Measurements from ENCODE around the gene SYT11. TPM values are rescaled to one million over a fixed set of nuclear protein-coding genes. Genes with fewer than 3 reads are reported as not detected.

Gene SYT11
- total RNA-seq, 1 donor from 2014 or later = 10.4 TPM

DNA sequence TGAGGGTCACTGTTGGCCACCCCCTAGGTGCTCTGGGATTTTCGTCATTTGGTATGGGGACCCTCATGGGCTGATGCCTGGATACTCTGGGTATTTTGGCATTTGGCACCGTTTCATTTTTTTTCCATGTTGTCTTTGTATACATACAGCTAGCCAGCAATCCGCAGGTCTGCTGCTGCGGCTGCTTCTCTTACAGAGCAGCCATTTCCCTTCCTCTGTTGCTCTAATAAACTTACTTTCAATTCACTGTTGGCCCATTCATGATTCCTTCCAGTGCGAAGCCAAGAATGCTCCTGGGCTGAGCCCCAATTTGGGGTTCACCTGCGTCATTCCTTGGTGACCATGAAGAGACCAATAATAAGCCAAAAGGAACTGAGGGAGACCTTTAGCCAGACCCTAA, 23.8 kb upstream of the SYT11 start:
- no peaks in the 10 kb centered on the region for H3K4me1 ChIP-seq (ENCODE audit: control insufficient read depth in 3 of 3, insufficient read depth in 3 of 3, low read length in 3 of 3)
- H3K9ac ChIP-seq (ENCODE audit: low read depth in 1 of 3, low read length in 3 of 3) = no peak overlapping the region
- H3K4me3 ChIP-seq (ENCODE audit: low read length in 3 of 3) = no peak overlapping the region
- H3K36me3 ChIP-seq (ENCODE audit: control insufficient read depth in 3 of 3, insufficient read depth in 3 of 3, low read length in 3 of 3) = no peaks in the 10 kb centered on the region
- H3K27me3 ChIP-seq (ENCODE audit: control insufficient read depth in 3 of 3, insufficient read depth in 3 of 3, low read length in 3 of 3) = no peaks in the 10 kb centered on the region
- H3K27ac ChIP-seq (ENCODE audit: low read depth, low read length) = no peak overlapping the region
- no peaks in the 10 kb centered on the region for H3K9me3 ChIP-seq (ENCODE audit: control insufficient read depth in 3 of 3, low read length in 3 of 3)

DNA sequence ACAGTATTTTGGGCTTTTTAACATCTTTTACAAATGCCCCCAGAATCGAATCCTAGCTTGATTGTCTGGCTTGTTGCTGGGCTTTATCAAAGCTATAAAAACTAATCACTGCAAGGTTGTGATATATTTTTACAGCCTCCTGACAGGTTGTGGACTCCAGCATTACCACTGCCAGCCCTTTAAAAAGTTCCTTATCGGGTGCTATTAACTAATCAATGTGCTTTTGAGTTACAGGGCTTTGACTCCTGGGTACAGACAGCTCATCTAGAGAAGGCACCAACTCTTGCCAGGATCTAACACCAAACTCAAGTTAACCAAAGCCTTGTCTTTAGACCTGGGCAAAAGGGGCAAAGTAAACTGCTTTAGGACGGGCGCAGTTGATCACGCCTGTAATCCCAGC, 19.0 kb upstream of the SYT11 start:
- Histone ChIP-seq H3K9ac (ENCODE audit: low read depth in 1 of 3, low read length in 3 of 3) (no peak overlapping the region), H3K4me3 (ENCODE audit: low read length in 3 of 3) (no peak overlapping the region), H3K27ac (ENCODE audit: low read depth, low read length) (no peak overlapping the region), H3K4me1 (ENCODE audit: control insufficient read depth in 3 of 3, insufficient read depth in 3 of 3, low read length in 3 of 3) (peaks cover 2 to 7% (median 2%) of the 10 kb centered on the region in 3 donors), H3K36me3 (ENCODE audit: control insufficient read depth in 3 of 3, insufficient read depth in 3 of 3, low read length in 3 of 3) (peaks cover 3 to 7% (median 5%) of the 10 kb centered on the region in 3 donors), H3K9me3 (ENCODE audit: control insufficient read depth in 3 of 3, low read length in 3 of 3) (no peaks in the 10 kb centered on the region), H3K27me3 (ENCODE audit: control insufficient read depth in 3 of 3, insufficient read depth in 3 of 3, low read length in 3 of 3) (no peaks in the 10 kb centered on the region)

DNA sequence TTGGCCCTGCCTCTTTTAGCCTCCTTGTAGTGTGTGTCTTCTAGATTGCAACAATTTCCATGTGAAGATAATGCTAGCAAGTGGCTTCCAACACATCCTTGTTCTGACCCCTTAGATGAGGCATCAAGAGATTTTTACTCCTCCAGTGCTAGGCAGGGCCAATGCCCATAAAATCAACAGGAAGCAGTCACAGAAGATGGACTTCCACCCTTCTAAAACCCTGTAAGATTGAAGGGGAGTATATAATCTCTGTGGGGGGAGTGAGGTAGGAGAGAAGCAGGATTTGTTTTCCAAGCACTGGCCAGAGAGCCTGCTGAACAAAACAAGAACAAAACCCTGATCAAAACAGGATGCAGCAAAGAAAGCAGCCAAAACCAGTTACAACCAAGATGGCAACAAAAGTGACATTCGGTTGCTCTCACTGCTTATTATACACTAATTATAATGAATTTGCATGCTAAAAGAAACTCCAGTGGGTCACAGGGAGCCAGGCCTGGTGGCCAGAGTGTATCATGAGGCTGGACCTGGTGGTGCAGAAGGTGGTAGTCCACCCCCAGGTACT, 14.4 kb upstream of the SYT11 start:
- peaks cover 2 to 7% (median 2%) of the 10 kb centered on the region in 3 donors for H3K4me1 ChIP-seq (ENCODE audit: control insufficient read depth in 3 of 3, insufficient read depth in 3 of 3, low read length in 3 of 3)
- H3K9ac ChIP-seq (ENCODE audit: low read depth in 1 of 3, low read length in 3 of 3) = no peak overlapping the region
- no peaks in the 10 kb centered on the region for H3K27me3 ChIP-seq (ENCODE audit: control insufficient read depth in 3 of 3, insufficient read depth in 3 of 3, low read length in 3 of 3)
- no peaks in the 10 kb centered on the region for H3K9me3 ChIP-seq (ENCODE audit: control insufficient read depth in 3 of 3, low read length in 3 of 3)
- no peak overlapping the region for H3K4me3 ChIP-seq (ENCODE audit: low read length in 3 of 3)
- H3K27ac ChIP-seq (ENCODE audit: low read depth, low read length) = no peak overlapping the region
- peaks cover 3 to 12% (median 8%) of the 10 kb centered on the region in 3 donors for H3K36me3 ChIP-seq (ENCODE audit: control insufficient read depth in 3 of 3, insufficient read depth in 3 of 3, low read length in 3 of 3)

GRCh38 chr1:155847823-155848529, 11.4 kb upstream of the SYT11 start:
- peaks cover 7 to 22% (median 21%) of the 10 kb centered on the region in 3 donors for H3K36me3 ChIP-seq (ENCODE audit: control insufficient read depth in 3 of 3, insufficient read depth in 3 of 3, low read length in 3 of 3)
- H3K4me1 ChIP-seq (ENCODE audit: control insufficient read depth in 3 of 3, insufficient read depth in 3 of 3, low read length in 3 of 3) = peaks cover 4 to 7% (median 5%) of the 10 kb centered on the region in 3 donors

DNA sequence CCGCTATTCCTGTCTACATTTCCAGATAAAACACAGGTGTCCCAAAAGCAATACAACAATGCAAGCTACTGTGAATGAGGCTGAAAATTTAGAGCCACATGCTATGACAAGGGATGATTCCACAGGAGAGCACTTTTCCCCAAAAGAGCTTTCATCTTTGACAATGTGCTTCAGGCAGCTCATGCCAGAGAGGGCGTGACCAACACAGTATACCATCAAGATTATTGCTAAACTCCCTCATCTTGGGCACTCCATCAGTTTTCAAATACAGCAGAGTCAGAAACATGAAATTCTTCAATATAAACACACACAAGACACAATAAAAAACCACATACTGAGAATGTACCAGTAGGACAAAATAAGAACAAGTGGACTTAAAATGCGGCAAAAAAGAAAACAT, 9.0 kb upstream of the SYT11 start:
- H3K4me3 ChIP-seq (ENCODE audit: low read length in 3 of 3) = no peak overlapping the region
- H3K9me3 ChIP-seq (ENCODE audit: control insufficient read depth in 3 of 3, low read length in 3 of 3) = no peaks in the 10 kb centered on the region
- no peak overlapping the region for H3K9ac ChIP-seq (ENCODE audit: low read depth in 1 of 3, low read length in 3 of 3)
- H3K27me3 ChIP-seq (ENCODE audit: control insufficient read depth in 3 of 3, insufficient read depth in 3 of 3, low read length in 3 of 3) = no peaks in the 10 kb centered on the region
- H3K4me1 ChIP-seq (ENCODE audit: control insufficient read depth in 3 of 3, insufficient read depth in 3 of 3, low read length in 3 of 3) = peaks cover 0 to 3% (median 2%) of the 10 kb centered on the region in 3 donors
- H3K36me3 ChIP-seq (ENCODE audit: control insufficient read depth in 3 of 3, insufficient read depth in 3 of 3, low read length in 3 of 3) = peaks cover 11 to 37% (median 28%) of the 10 kb centered on the region in 3 donors
- no peak overlapping the region for H3K27ac ChIP-seq (ENCODE audit: low read depth, low read length)

More at GRCh38 chr1:155847823-155848529, 11.4 kb upstream of the SYT11 start:
- H3K27me3 ChIP-seq (ENCODE audit: control insufficient read depth in 3 of 3, insufficient read depth in 3 of 3, low read length in 3 of 3) = no peaks in the 10 kb centered on the region
- H3K9me3 ChIP-seq (ENCODE audit: control insufficient read depth in 3 of 3, low read length in 3 of 3) = no peaks in the 10 kb centered on the region
- H3K9ac ChIP-seq (ENCODE audit: low read depth in 1 of 3, low read length in 3 of 3) = no peak overlapping the region
- no peak overlapping the region for H3K4me3 ChIP-seq (ENCODE audit: low read length in 3 of 3)
- no peak overlapping the region for H3K27ac ChIP-seq (ENCODE audit: low read depth, low read length)

DNA sequence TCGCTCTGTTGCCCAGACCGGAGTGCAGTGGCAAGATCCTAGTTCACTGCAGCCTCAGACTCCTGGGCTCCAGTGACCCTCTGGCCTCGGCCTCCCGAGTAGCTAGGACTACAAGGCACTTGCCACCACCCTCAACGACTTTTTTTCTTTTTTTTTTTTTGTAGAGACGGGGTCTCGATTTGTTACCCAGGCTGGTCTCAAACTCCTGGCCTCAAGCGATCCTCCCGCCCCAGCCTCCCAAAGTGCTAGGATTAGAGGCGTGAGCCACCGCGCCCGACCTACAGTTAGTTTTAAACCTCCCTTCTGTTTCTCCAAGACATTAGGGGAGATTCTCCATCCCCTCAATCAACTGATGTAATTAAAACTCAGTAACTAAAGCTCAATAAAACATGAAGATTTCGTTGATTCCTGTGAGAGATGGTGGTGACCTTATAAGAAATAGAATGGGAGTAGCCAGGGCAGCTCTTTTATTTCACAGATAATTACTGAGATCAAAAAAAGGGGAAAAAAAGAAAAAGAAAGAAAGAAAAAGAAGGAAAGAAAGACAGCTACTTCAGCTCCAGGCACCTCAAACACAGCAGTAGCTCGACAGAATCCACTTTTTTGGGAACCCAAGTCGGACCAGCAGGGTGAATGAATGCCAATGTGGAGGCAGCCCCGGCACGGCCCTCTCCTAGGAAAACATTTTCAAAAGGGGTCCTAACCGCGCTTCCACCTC, 3.0 kb upstream of the SYT11 start:
- peak overlapping the region; percentile 86 to 97 (median 97) for H3K9ac ChIP-seq (ENCODE audit: low read depth in 1 of 3, low read length in 3 of 3)
- no peaks in the 10 kb centered on the region for H3K27me3 ChIP-seq (ENCODE audit: control insufficient read depth in 3 of 3, insufficient read depth in 3 of 3, low read length in 3 of 3)
- no peaks in the 10 kb centered on the region for H3K9me3 ChIP-seq (ENCODE audit: control insufficient read depth in 3 of 3, low read length in 3 of 3)
- H3K36me3 ChIP-seq (ENCODE audit: control insufficient read depth in 3 of 3, insufficient read depth in 3 of 3, low read length in 3 of 3) = peaks cover 12 to 30% (median 19%) of the 10 kb centered on the region in 3 donors
- H3K4me1 ChIP-seq (ENCODE audit: control insufficient read depth in 3 of 3, insufficient read depth in 3 of 3, low read length in 3 of 3) = peaks cover 20 to 29% (median 25%) of the 10 kb centered on the region in 3 donors
- peak overlapping the region; percentile 80 for H3K27ac ChIP-seq (ENCODE audit: low read depth, low read length)
- peak overlapping the region; percentile 98 to 99 (median 98) for H3K4me3 ChIP-seq (ENCODE audit: low read length in 3 of 3)

DNA sequence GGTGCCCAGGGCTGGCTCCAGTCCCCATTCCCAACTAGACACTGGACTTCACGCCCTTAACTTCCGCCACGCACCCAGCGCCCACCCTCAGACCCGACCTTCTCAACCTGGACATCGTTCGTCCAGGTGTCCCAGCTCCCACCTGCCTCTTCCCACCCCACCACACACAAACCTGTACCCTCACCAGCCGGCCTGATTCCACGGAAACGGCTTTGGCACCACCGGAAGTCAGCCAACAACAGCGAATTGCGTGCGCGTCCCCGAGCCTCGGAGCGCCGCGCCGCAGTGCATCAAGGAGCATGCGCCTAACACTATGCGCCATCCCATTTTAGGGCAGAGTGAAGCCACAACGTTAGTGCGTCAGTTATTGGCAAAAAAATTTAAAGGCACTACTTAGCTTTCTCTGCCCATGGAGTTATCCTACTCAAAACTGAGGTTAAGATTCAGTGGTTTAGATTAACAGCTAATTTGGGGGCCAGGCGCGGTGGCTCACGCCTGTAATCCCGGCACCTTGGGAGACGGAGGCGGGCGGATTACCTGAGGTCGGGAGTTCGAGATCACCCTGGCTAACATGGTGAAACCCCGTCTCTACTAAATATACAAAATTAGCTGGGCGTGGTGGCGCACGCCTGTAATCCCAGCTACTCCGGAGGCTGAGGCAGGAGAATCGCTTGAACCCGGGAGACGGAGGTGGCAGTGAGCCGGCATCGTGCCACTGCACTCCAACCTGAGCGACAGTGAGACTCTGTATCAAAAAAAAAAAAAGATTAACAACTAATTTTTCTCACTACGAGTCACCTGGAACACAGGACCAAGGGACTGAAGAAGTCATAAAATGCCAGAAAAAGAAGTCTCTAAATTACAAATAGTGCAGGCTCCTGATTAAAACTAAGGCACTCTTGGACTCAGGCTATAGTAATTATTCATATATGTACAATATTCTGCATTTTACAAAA, 2.1 kb upstream of the SYT11 start, which contains the start of gene GON4L:
GON4L (minus strand) TSS at position 240 of the 956 bp plus-strand sequence. CDS start 3,434 bp downstream, outside the sequence.
- peaks cover 18 to 29% (median 25%) of the 10 kb centered on the region in 3 donors for H3K4me1 ChIP-seq (ENCODE audit: control insufficient read depth in 3 of 3, insufficient read depth in 3 of 3, low read length in 3 of 3)
- H3K4me3 ChIP-seq (ENCODE audit: low read length in 3 of 3) = peak within 1 kb of the TSS; percentile 98 to 99 (median 98)
- peak within 1 kb of the TSS; percentile 80 for H3K27ac ChIP-seq (ENCODE audit: low read depth, low read length)

DNA sequence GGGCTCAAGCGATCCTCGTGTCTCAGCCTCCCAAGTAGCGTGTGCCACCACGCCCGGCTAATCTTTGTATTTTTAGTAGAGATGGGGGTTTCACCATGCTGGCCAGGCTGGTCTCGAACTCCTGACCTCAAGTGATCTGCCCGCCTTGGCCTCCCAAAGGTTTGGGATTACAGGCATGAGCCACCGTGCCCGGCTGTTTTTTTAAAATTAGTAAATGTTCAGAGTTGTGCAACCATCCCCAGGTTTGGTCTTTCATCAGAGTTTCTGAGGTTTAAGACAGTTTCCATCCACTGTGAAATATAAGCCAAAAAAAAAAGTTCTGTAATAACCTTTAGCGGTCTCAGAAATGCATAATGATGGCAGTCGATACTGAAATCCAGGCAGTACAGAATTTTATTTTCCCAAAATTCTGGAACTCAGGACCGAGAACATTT, 550 bp upstream of the SYT11 start:
- Histone ChIP-seq H3K36me3 (ENCODE audit: control insufficient read depth in 3 of 3, insufficient read depth in 3 of 3, low read length in 3 of 3) (peaks cover 2 to 11% (median 7%) of the 10 kb centered on the region in 3 donors), H3K27ac (ENCODE audit: low read depth, low read length) (peak overlapping the region; percentile 80), H3K4me3 (ENCODE audit: low read length in 3 of 3) (peak overlapping the region; percentile 62 to 80 (median 78)), H3K9me3 (ENCODE audit: control insufficient read depth in 3 of 3, low read length in 3 of 3) (no peaks in the 10 kb centered on the region), H3K9ac (ENCODE audit: low read depth in 1 of 3, low read length in 3 of 3) (peak overlapping the region; percentile 52 to 79 (median 60)), H3K4me1 (ENCODE audit: control insufficient read depth in 3 of 3, insufficient read depth in 3 of 3, low read length in 3 of 3) (peaks cover 18 to 29% (median 25%) of the 10 kb centered on the region in 3 donors), H3K27me3 (ENCODE audit: control insufficient read depth in 3 of 3, insufficient read depth in 3 of 3, low read length in 3 of 3) (no peaks in the 10 kb centered on the region)

More for the DNA sequence above, 2.1 kb upstream of the SYT11 start, which contains the start of gene GON4L:
- peak within 1 kb of the TSS; percentile 86 to 97 (median 97) for H3K9ac ChIP-seq (ENCODE audit: low read depth in 1 of 3, low read length in 3 of 3)
- H3K27me3 ChIP-seq (ENCODE audit: control insufficient read depth in 3 of 3, insufficient read depth in 3 of 3, low read length in 3 of 3) = no peaks in the 10 kb centered on the region
- no peaks in the 10 kb centered on the region for H3K9me3 ChIP-seq (ENCODE audit: control insufficient read depth in 3 of 3, low read length in 3 of 3)
- H3K36me3 ChIP-seq (ENCODE audit: control insufficient read depth in 3 of 3, insufficient read depth in 3 of 3, low read length in 3 of 3) = peaks cover 11 to 24% (median 16%) of the 10 kb centered on the region in 3 donors
